ENCODE measurements around the gene KCNJ2. TPM values are rescaled to one million over a fixed set of nuclear protein-coding genes. Genes with fewer than 3 reads are reported as not detected.

The KCNJ2 gene
- total RNA-seq, 1 donor = 12.7 TPM

DNA sequence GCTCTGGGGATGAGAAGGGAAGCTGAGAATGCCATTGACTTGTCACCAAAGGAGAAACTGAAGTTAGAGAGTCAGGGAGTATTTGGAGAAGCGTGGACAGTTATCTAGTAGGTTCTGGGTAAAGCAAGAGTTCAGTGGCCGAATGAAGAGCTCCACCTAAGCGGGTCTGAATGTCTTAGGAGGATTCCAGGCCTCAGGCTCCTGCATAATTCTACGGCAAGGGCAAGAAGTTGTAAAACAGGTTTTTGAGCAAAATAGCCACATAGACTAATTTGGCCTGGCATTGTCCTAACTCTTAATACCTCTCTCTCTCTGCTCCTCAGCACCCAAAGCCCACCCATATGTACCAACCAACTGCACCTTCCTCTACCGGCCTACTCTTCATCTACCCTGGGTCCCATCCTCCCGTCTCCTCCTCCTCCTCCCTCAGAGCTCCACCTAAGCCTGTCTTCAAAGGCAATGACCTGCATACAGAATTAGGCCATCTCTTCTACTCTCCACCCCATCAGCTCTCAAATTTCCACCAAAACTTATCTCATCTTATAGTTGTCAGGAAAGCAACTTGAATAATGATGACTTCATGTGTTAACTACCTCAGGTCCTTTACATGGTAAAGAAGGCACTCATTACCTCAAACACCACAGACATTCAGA, 42.0 kb upstream of the KCNJ2 start:
- H3K4me3 ChIP-seq (ENCODE audit: low read depth, low read length) = no peak overlapping the region
- no peak for DNase-seq (ENCODE audit: low read depth)
- TF ChIP-seq, protein P1, sequence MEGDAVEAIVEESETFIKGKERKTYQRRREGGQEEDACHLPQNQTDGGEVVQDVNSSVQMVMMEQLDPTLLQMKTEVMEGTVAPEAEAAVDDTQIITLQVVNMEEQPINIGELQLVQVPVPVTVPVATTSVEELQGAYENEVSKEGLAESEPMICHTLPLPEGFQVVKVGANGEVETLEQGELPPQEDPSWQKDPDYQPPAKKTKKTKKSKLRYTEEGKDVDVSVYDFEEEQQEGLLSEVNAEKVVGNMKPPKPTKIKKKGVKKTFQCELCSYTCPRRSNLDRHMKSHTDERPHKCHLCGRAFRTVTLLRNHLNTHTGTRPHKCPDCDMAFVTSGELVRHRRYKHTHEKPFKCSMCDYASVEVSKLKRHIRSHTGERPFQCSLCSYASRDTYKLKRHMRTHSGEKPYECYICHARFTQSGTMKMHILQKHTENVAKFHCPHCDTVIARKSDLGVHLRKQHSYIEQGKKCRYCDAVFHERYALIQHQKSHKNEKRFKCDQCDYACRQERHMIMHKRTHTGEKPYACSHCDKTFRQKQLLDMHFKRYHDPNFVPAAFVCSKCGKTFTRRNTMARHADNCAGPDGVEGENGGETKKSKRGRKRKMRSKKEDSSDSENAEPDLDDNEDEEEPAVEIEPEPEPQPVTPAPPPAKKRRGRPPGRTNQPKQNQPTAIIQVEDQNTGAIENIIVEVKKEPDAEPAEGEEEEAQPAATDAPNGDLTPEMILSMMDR (IDR thresholded peaks at IDR 0.05; ENCODE audit: insufficient read depth, low read length) = no peak

DNA sequence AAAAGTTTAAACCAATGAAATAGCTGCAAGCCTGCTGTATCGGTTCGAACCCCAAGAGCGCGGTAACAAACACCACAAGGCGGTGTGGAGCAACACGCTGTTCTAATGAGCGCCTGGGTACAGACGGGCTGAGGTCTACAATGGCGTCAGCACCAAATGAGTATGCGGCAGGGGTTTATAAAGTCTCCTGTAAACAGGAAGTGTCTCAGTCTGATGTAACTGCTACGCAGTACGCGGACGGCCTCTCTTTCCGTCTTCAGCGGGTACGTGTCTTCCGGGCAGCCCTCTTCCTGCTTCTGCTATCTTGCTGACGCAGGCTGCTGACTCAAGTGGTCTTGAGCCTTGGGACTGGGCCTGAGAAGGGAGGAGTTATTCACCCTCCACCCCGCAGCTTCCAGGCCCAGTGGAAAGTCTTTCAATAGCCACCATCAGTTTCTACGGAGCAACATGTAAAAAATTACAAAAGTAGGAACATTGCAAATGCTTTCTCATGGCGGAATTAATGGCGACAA, 40.5 kb upstream of the KCNJ2 start:
- no peak for DNase-seq (ENCODE audit: low read depth)
- H3K4me3 ChIP-seq (ENCODE audit: low read depth, low read length) = no peak overlapping the region
- TF ChIP-seq, protein P1 (IDR thresholded peaks at IDR 0.05; ENCODE audit: insufficient read depth, low read length) = no peak

DNA sequence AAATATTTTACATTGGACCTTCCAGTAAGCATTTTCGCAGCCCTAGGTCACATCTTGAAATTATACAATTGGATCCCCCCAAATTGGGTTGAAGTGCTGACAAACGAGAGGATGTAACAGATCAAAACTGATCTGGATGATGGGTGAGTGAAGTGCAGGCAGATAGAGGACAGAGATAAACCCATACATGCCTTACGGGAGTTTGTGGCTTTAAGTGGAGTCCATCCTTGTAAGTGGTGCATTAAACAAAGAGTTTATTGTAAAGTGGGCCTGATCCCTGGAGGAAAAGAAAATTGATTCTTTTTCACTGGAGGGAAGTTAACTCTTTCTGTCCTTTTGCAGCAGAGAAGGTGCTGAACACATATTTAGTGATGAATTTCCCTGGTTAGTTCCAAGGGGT, 39.0 kb upstream of the KCNJ2 start:
- no peak overlapping the region for H3K4me3 ChIP-seq (ENCODE audit: low read depth, low read length)
- no peak for DNase-seq (ENCODE audit: low read depth)
- TF ChIP-seq, protein P1 (IDR thresholded peaks at IDR 0.05; ENCODE audit: insufficient read depth, low read length) = no peak

DNA sequence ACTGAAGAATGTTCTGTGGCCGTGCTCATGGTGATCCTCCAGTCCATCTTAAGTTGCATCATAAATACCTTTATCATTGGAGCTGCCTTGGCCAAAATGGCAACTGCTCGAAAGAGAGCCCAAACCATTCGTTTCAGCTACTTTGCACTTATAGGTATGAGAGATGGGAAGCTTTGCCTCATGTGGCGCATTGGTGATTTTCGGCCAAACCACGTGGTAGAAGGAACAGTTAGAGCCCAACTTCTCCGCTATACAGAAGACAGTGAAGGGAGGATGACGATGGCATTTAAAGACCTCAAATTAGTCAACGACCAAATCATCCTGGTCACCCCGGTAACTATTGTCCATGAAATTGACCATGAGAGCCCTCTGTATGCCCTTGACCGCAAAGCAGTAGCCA, 36.8 kb upstream of the KCNJ2 start:
- TF ChIP-seq, protein P1 (IDR thresholded peaks at IDR 0.05; ENCODE audit: insufficient read depth, low read length) = no peak
- no peak overlapping the region for H3K4me3 ChIP-seq (ENCODE audit: low read depth, low read length)
- no peak for DNase-seq (ENCODE audit: low read depth)

DNA sequence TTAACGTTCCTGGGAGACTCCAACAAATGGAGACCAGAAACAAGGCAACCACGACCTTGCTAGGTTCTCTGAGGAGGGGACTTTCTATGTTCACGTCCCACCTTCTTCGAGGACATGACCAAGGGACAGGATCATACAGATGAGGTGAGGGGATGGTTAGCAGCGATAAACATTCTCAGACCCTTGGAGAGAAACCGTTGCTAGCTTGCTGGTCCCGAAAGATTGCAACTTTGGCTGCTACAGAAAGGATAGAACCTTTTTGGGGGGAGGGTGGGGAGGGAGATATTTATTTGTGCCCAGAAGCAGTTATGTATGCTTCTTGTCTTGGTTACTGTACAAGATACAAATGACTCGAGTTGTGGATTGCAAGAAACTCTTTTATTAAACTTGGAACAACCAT, 35.3 kb upstream of the KCNJ2 start:
- DNase-seq (ENCODE audit: low read depth) = no peak
- H3K4me3 ChIP-seq (ENCODE audit: low read depth, low read length) = no peak overlapping the region
- TF ChIP-seq, protein P1 (IDR thresholded peaks at IDR 0.05; ENCODE audit: insufficient read depth, low read length) = no peak

DNA sequence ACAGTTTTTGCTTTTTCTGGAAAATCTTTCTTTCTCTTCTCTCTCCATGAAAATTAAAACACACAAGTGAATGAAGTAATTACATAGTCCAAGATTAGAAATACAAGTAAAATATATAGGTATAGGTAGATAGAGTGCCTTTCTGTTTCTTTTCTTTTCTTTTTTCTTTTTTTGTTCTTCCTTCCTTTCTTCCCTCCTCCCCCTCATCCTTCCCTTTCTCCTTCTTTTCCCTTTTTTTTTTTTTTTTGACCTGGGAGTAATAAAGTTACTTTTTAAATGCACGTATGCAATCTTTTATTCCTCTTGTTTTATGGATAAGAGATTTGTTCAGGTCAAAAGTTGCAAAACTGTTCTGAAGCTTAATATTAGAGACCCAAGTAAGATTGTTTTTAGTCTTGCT, 34.6 kb upstream of the KCNJ2 start:
- no peak overlapping the region for H3K4me3 ChIP-seq (ENCODE audit: low read depth, low read length)
- no peak for DNase-seq (ENCODE audit: low read depth)
- TF ChIP-seq, protein P1 (IDR thresholded peaks at IDR 0.05; ENCODE audit: insufficient read depth, low read length) = no peak

DNA sequence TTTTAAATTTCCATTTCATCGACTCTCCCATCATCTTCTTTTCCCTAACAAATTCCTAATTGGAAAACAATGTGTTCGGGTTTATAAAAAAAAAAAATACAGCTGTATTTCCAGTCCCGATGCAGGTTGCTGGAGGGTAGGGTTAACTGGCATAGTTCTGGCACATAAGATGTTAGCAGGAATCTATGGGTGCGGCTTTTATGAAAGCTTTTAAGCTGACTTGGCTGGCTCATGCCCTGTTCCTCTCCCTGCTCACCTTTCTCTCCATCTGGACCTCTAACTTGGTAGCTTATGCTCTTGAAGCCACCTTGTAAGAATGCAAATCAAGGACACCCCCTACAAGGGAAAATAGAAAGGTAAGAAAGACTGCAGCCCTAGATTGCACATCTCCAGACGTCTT, 33.2 kb upstream of the KCNJ2 start:
- DNase-seq (ENCODE audit: low read depth) = no peak
- TF ChIP-seq, protein P1 (IDR thresholded peaks at IDR 0.05; ENCODE audit: insufficient read depth, low read length) = no peak
- no peak overlapping the region for H3K4me3 ChIP-seq (ENCODE audit: low read depth, low read length)
